CD14-positive monocyte (primary cell): ENCODE data around the gene KLC3. TPM values are rescaled to one million over a fixed set of nuclear protein-coding genes. Genes with fewer than 3 reads are reported as not detected.
A peak's percentile ranks its signal among the peaks of the same experiment; 100 is the strongest.

Experiments
- DNase-seq, 3 donors: peaks; one replicate each; pipeline ENCODE4 v3.0.0-alpha.2; 2011 to 2022
- H2AFZ ChIP-seq: 2 replicates; pipeline ENCODE4 v1.6.0; 2012; ENCODE audit warnings: mild to moderate bottlenecking, low read depth, low read length, inconsistent platforms; ENCODE audit not compliant: insufficient read depth, poor library complexity, severe bottlenecking
- H3K27ac ChIP-seq, 2 donors: 1 replicate in 1 of 2; 2 replicates in 1 of 2; pipeline ENCODE4 v1.5.1; 2012 to 2013; ENCODE audit warnings: low read length in 2 of 2, control low read depth in 1 of 2, inconsistent platforms in 1 of 2, low read depth in 1 of 2, mild to moderate bottlenecking in 1 of 2
- H3K27me3 ChIP-seq, 2 donors: one replicate each; pipeline versions ENCODE4 v1.6.0 to v1.6.1; 2011 to 2013; ENCODE audit warnings: low read length in 2 of 2; ENCODE audit not compliant: control insufficient read depth in 2 of 2, insufficient read depth in 2 of 2
- H3K36me3 ChIP-seq, 2 donors: replicated peaks in 1 of 2; 1 replicate in 1 of 2; 2 replicates in 1 of 2; pipeline versions ENCODE4 v1.5.1 to v1.6.1; 2012 to 2013; ENCODE audit warnings: low read length in 2 of 2, control low read depth in 1 of 2, inconsistent platforms in 1 of 2, mild to moderate bottlenecking in 1 of 2; ENCODE audit not compliant: insufficient read depth in 2 of 2, control insufficient read depth in 1 of 2
- H3K4me1 ChIP-seq, 2 donors: 1 replicate in 1 of 2; 2 replicates in 1 of 2; pipeline versions ENCODE4 v1.5.1 to v1.6.1; 2012 to 2013; ENCODE audit warnings: low read length in 2 of 2, control low read depth in 1 of 2, inconsistent platforms in 1 of 2, mild to moderate bottlenecking in 1 of 2, moderate library complexity in 1 of 2; ENCODE audit not compliant: insufficient read depth in 2 of 2, control insufficient read depth in 1 of 2
- H3K4me2 ChIP-seq: replicated peaks from 2 replicates; pipeline ENCODE3; 2012; ENCODE audit warnings: low read length, moderate library complexity, mild to moderate bottlenecking; ENCODE audit not compliant: poor library complexity, severe bottlenecking; ENCODE audit errors: extremely low read depth
- H3K4me3 ChIP-seq, 3 experiments: fragments of 200-600 bp in 1 of 3; sonication (generic) in 1 of 3; replicated peaks in 1 of 3; 1 replicate in 2 of 3; 2 replicates in 1 of 3; pipeline ENCODE4 v1.5.1; 2011 to 2013; ENCODE audit warnings: low read length in 3 of 3, mild to moderate bottlenecking in 3 of 3, control low read depth in 2 of 3, low read depth in 2 of 3, inconsistent platforms in 1 of 3, moderate library complexity in 1 of 3
- H3K79me2 ChIP-seq: 2 replicates; pipeline ENCODE4 v1.6.0; 2012; ENCODE audit warnings: mild to moderate bottlenecking, control low read depth, inconsistent platforms, low read length, moderate library complexity; ENCODE audit not compliant: insufficient read depth
- H3K9ac ChIP-seq: 2 replicates; pipeline ENCODE4 v1.6.0; 2017; ENCODE audit warnings: low read length, mild to moderate bottlenecking; ENCODE audit not compliant: insufficient read depth, poor library complexity, severe bottlenecking
- H3K9me3 ChIP-seq, 2 donors: replicated peaks in 1 of 2; 1 replicate in 1 of 2; 2 replicates in 1 of 2; pipeline versions ENCODE4 v1.5.1 to v1.6.1; 2012 to 2013; ENCODE audit warnings: low read length in 2 of 2, control low read depth in 1 of 2; ENCODE audit not compliant: control insufficient read depth in 1 of 2, insufficient read depth in 1 of 2
- H4K20me1 ChIP-seq: 2 replicates; pipeline ENCODE4 v1.6.0; 2012; ENCODE audit warnings: mild to moderate bottlenecking, low read length, control low read depth, moderate library complexity; ENCODE audit not compliant: insufficient read depth
- H3K27ac Mint-ChIP-seq, 7 donors: one replicate each; pipeline ENCODE4 v1.8.0; 2020; ENCODE audit warnings: mild to moderate bottlenecking in 7 of 7, mixed read lengths in 7 of 7, moderate library complexity in 6 of 7, inconsistent platforms in 2 of 7
- H3K27me3 Mint-ChIP-seq, 3 donors: one replicate each; pipeline ENCODE4 v1.8.0; 2021 to 2022; ENCODE audit warnings: low read depth in 3 of 3, mild to moderate bottlenecking in 3 of 3, mixed read lengths in 3 of 3, moderate library complexity in 3 of 3, inconsistent platforms in 1 of 3
- H3K36me3 Mint-ChIP-seq, 2 donors: one replicate each; pipeline ENCODE4 v1.8.0; 2020; ENCODE audit warnings: mixed read lengths in 2 of 2, inconsistent platforms in 1 of 2, mild to moderate bottlenecking in 1 of 2
- H3K4me1 Mint-ChIP-seq: one replicate; pipeline ENCODE4 v1.8.0; 2020; ENCODE audit warnings: mild to moderate bottlenecking, mixed read lengths
- H3K4me3 Mint-ChIP-seq, 2 donors: one replicate each; pipeline ENCODE4 v1.8.0; 2020; ENCODE audit warnings: mild to moderate bottlenecking in 2 of 2, mixed read lengths in 2 of 2, moderate library complexity in 1 of 2
- H3K9me3 Mint-ChIP-seq, 7 donors: one replicate each; pipeline ENCODE4 v1.8.0; 2020 to 2022; ENCODE audit warnings: mixed read lengths in 7 of 7, mild to moderate bottlenecking in 6 of 7, moderate library complexity in 6 of 7, inconsistent platforms in 2 of 7
- WGBS: methylation state at CpG from one replicate; pipeline ENCODE4 v1.1.5; 2013; ENCODE audit warnings: missing lambda C conversion rate; ENCODE audit not compliant: insufficient coverage; 5-methylcytosine and 5-hydroxymethylcytosine counted together
- intact Hi-C, 2 donors: fragments of 100-400 bp; cut with micrococcal nuclease; formaldehyde crosslinking; loops; one replicate each; pipeline versions ENCODE4 v1.15.0 to v1.15.1; 2023
- polyA plus RNA-seq, 3 donors: library from polyadenylated mRNA; depleted of rRNA in 1 of 3; unstranded in 2 of 3; stranded (reverse) in 1 of 3; fragments of 300-500 nt in 2 of 3; fragments of >200 nt in 1 of 3; fragmentation: Illumina TruSeq in 2 of 3; gene quantifications; 1 replicate in 2 of 3; 2 replicates in 1 of 3; pipeline ENCODE4 v1.2.3, GENCODE V29; 2012 to 2021
- TF ChIP-seq, protein P1 (sequence below): fragments of 200-600 bp; IDR thresholded peaks from one replicate; pipeline ENCODE4 v1.8.0; 2022; ENCODE audit warnings: antibody characterized with exemption, mild to moderate bottlenecking

KLC3 gene
- polyA plus RNA-seq, 3 donors: not detected

GRCh38 chr19:45322311-45322710 lies 18.2 kb upstream of the KLC3 start:
- TF ChIP-seq, protein P1, sequence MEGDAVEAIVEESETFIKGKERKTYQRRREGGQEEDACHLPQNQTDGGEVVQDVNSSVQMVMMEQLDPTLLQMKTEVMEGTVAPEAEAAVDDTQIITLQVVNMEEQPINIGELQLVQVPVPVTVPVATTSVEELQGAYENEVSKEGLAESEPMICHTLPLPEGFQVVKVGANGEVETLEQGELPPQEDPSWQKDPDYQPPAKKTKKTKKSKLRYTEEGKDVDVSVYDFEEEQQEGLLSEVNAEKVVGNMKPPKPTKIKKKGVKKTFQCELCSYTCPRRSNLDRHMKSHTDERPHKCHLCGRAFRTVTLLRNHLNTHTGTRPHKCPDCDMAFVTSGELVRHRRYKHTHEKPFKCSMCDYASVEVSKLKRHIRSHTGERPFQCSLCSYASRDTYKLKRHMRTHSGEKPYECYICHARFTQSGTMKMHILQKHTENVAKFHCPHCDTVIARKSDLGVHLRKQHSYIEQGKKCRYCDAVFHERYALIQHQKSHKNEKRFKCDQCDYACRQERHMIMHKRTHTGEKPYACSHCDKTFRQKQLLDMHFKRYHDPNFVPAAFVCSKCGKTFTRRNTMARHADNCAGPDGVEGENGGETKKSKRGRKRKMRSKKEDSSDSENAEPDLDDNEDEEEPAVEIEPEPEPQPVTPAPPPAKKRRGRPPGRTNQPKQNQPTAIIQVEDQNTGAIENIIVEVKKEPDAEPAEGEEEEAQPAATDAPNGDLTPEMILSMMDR: no peak
- Histone ChIP-seq H3K9ac (no peak overlapping the region), H3K27me3 (peaks cover 8 to 31% of the 10 kb centered on the region in 2 donors), H2AFZ (no peak overlapping the region), H3K4me1 (peaks cover 3 to 7% of the 10 kb centered on the region in 2 donors), H3K4me2 (no peak overlapping the region), H4K20me1 (no peaks in the 10 kb centered on the region), H3K27ac (no peak overlapping the region), H3K9me3 (no peaks in the 10 kb centered on the region), H3K4me3 (no peak overlapping the region), H3K79me2 (no peaks in the 10 kb centered on the region), H3K36me3 (no peaks in the 10 kb centered on the region)
- H3K27me3 Mint-ChIP-seq: peaks cover 36 to 55% (median 41%) of the 10 kb centered on the region in 3 donors
- peaks cover 0 to 8% (median 2%) of the 10 kb centered on the region in 7 donors for H3K9me3 Mint-ChIP-seq
- H3K4me1 Mint-ChIP-seq: peaks cover 6% of the 10 kb centered on the region
- DNase-seq: no peak
- no peak overlapping the region for H3K27ac Mint-ChIP-seq
- H3K36me3 Mint-ChIP-seq: no peaks in the 10 kb centered on the region
- intact Hi-C loops: no loop called here
- H3K4me3 Mint-ChIP-seq: peak overlapping the region in 1 of 2 donors; percentile 49
- 78% methylated on average over 7 of the region's 11 CpGs for WGBS

GRCh38 chr19:45322744-45323281 lies 17.7 kb upstream of the KLC3 start, which contains the start of gene CKM:
CKM (minus strand) TSS chr19:45322875; CDS start chr19:45319713, 3,162 bp downstream.
- no peak within 1 kb of the TSS for H3K4me2 ChIP-seq

More at GRCh38 chr19:45322744-45323281, 17.7 kb upstream of the KLC3 start, which contains the start of gene CKM:
- Mint-ChIP-seq H3K27ac (peak within 1 kb of the TSS in 1 of 7 donors; percentile 4), H3K4me3 (peak within 1 kb of the TSS; percentile 24 to 52), H3K27me3 (peaks cover 33 to 50% (median 36%) of the 10 kb centered on the region in 3 donors), H3K4me1 (peaks cover 6% of the 10 kb centered on the region), H3K36me3 (no peaks in the 10 kb centered on the region), H3K9me3 (peaks cover 0 to 8% (median 2%) of the 10 kb centered on the region in 7 donors)
- H3K4me3 ChIP-seq: no peak within 1 kb of the TSS
- H3K79me2 ChIP-seq: no peaks in the 10 kb centered on the region
- no peak within 1 kb of the TSS for H2AFZ ChIP-seq
- H3K27me3 ChIP-seq: peaks cover 8 to 31% of the 10 kb centered on the region in 2 donors
- H3K9me3 ChIP-seq: no peaks in the 10 kb centered on the region
- no peak within 1 kb of the TSS for H3K27ac ChIP-seq
- H3K36me3 ChIP-seq: no peaks in the 10 kb centered on the region
- intact Hi-C loops: no loop called here
- H3K9ac ChIP-seq: no peak within 1 kb of the TSS
- H4K20me1 ChIP-seq: no peaks in the 10 kb centered on the region
- peaks cover 3 to 7% of the 10 kb centered on the region in 2 donors for H3K4me1 ChIP-seq
- TF ChIP-seq, protein P1: no peak
- DNase-seq: no peak
- WGBS: 62% methylated on average over 9 of the region's 15 CpGs
